ENCODE measurements around the gene AAGAB.

AAGAB gene

DNA sequence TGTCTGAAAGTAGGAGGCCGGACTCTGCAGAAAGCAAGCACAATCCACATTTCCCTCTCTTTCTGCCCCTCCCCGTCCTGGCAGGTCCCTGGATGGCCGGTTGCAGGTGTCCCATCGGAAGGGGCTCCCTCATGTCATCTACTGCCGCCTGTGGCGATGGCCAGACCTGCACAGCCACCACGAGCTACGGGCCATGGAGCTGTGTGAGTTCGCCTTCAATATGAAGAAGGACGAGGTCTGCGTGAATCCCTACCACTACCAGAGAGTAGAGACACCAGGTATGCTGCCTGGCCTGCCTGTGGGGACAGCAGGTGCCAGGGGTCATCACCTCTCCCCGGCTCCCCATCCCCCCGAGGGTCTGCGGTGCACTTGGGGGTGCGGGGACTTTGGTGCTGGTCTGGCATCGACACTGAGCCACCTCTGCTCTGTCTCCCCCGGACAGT, 89.6 kb downstream of the AAGAB start:
- ChIA-PET POLR2A (no interaction called here), CTCF (interaction anchor here (0.9 kb wide), 1 partner anchor 10 kb away, joined by 3 read pairs; no protein-coding TSS in a partner anchor)
- TF ChIP-seq SUZ12 (IDR thresholded peaks at IDR 0.05): no peak
- no peak for TF ChIP-seq ARNT (IDR thresholded peaks at IDR 0.05)
- DNase-seq (ENCODE audit: extremely low spot score): no peak

- POLR2A ChIA-PET: no interaction called here
- no peak for TF ChIP-seq HDGF (IDR thresholded peaks at IDR 0.05; ENCODE audit: borderline replicate concordance)
- TF ChIP-seq FOXM1 (IDR thresholded peaks at IDR 0.05; ENCODE audit: borderline replicate concordance): no peak
- TF ChIP-seq SP1 (IDR thresholded peaks at IDR 0.05): no peak
- no peak for TF ChIP-seq BHLHE40 (IDR thresholded peaks at IDR 0.05; ENCODE audit: borderline replicate concordance)
- no peak for TF ChIP-seq NFRKB (IDR thresholded peaks at IDR 0.05)
- TF ChIP-seq TARDBP (IDR thresholded peaks at IDR 0.05): no peak
- TF ChIP-seq, protein P1, sequence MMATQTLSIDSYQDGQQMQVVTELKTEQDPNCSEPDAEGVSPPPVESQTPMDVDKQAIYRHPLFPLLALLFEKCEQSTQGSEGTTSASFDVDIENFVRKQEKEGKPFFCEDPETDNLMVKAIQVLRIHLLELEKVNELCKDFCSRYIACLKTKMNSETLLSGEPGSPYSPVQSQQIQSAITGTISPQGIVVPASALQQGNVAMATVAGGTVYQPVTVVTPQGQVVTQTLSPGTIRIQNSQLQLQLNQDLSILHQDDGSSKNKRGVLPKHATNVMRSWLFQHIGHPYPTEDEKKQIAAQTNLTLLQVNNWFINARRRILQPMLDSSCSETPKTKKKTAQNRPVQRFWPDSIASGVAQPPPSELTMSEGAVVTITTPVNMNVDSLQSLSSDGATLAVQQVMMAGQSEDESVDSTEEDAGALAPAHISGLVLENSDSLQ (IDR thresholded peaks at IDR 0.05): no peak
- no peak for TF ChIP-seq SUZ12 (IDR thresholded peaks at IDR 0.05)
- TF ChIP-seq ARNT (IDR thresholded peaks at IDR 0.05): no peak
- TF ChIP-seq FOXK2 (IDR thresholded peaks at IDR 0.05): no peak
- no peak for TF ChIP-seq LEF1 (IDR thresholded peaks at IDR 0.05; ENCODE audit: borderline replicate concordance)
- TF ChIP-seq FOXA1 (IDR thresholded peaks at IDR 0.05): no peak
- CTCF ChIA-PET: interaction anchor here (0.9 kb wide), 1 partner anchor 11 kb away, joined by 3 read pairs; no protein-coding TSS in a partner anchor
- DNase-seq (ENCODE audit: extremely low spot score): no peak
These were observed 90.1 kb downstream of the AAGAB start for GRCh38 chr15:67164401-67164791.

GRCh38 chr15:67163180-67163579, 91.3 kb downstream of the AAGAB start:
- TF ChIP-seq TARDBP (IDR thresholded peaks at IDR 0.05) (no peak), LEF1 (IDR thresholded peaks at IDR 0.05; ENCODE audit: borderline replicate concordance) (no peak), BHLHE40 (IDR thresholded peaks at IDR 0.05; ENCODE audit: borderline replicate concordance) (no peak), ZNF384 (IDR thresholded peaks at IDR 0.05) (no peak), SUZ12 (IDR thresholded peaks at IDR 0.05) (no peak), FOXK2 (IDR thresholded peaks at IDR 0.05) (no peak), ARNT (IDR thresholded peaks at IDR 0.05) (no peak), HDGF (IDR thresholded peaks at IDR 0.05; ENCODE audit: borderline replicate concordance) (no peak), FOXA1 (IDR thresholded peaks at IDR 0.05) (no peak)
- TF ChIP-seq, protein P1 (IDR thresholded peaks at IDR 0.05): no peak
- ChIA-PET CTCF (no interaction called here), POLR2A (no interaction called here)
- DNase-seq (ENCODE audit: extremely low spot score): no peak

DNA sequence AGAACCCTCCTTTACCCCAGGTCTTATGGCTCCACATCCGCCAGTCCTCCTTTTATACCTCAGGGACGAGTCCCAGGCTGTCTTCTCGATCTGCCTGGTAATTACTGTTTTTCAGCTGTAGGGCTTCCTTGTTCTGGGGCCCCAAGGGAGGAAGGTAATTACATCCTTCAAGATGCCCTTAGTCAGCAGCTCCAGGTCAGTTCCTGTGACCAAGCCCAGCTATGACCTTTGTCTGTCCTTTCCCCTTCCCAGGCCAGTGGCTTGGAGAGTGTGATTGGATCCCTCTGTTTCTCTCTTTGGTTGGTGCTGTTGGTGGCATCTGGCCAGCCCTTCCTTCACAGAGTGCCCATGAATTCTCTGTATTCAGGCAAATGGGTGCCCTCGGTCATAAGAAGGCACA, 92.6 kb downstream of the AAGAB start:
- TF ChIP-seq FOXM1 (IDR thresholded peaks at IDR 0.05; ENCODE audit: borderline replicate concordance) (no peak), TARDBP (IDR thresholded peaks at IDR 0.05) (no peak), LEF1 (IDR thresholded peaks at IDR 0.05; ENCODE audit: borderline replicate concordance) (no peak), CTBP1 (IDR thresholded peaks at IDR 0.05; ENCODE audit: borderline replicate concordance) (no peak), SUZ12 (IDR thresholded peaks at IDR 0.05) (no peak), ARNT (IDR thresholded peaks at IDR 0.05) (no peak), L3MBTL2 (conservative IDR thresholded peaks at IDR 0.05) (no peak), ELF4 (IDR thresholded peaks at IDR 0.05) (no peak), BHLHE40 (IDR thresholded peaks at IDR 0.05; ENCODE audit: borderline replicate concordance) (no peak), FOXA1 (IDR thresholded peaks at IDR 0.05) (no peak), SP1 (IDR thresholded peaks at IDR 0.05) (no peak), FOXK2 (IDR thresholded peaks at IDR 0.05) (no peak), NFRKB (IDR thresholded peaks at IDR 0.05) (no peak), HDGF (IDR thresholded peaks at IDR 0.05; ENCODE audit: borderline replicate concordance) (no peak), ZNF384 (IDR thresholded peaks at IDR 0.05) (no peak)
- TF ChIP-seq, protein P1 (IDR thresholded peaks at IDR 0.05): no peak
- no peak for DNase-seq (ENCODE audit: extremely low spot score)
- CTCF ChIA-PET: interaction anchor here (1.2 kb wide), 1 partner anchor 295 kb away, joined by 3 read pairs; no protein-coding TSS in a partner anchor
- POLR2A ChIA-PET: no interaction called here

- no peak for TF ChIP-seq ZNF384 (IDR thresholded peaks at IDR 0.05)
- TF ChIP-seq TARDBP (IDR thresholded peaks at IDR 0.05): no peak
- no peak for TF ChIP-seq NFRKB (IDR thresholded peaks at IDR 0.05)
- TF ChIP-seq SP1 (IDR thresholded peaks at IDR 0.05): no peak
- no peak for TF ChIP-seq CTBP1 (IDR thresholded peaks at IDR 0.05; ENCODE audit: borderline replicate concordance)
- ChIA-PET POLR2A (no interaction called here), CTCF (interaction anchor here (1.2 kb wide), 1 partner anchor 295 kb away, joined by 3 read pairs; no protein-coding TSS in a partner anchor)
- DNase-seq (ENCODE audit: extremely low spot score): no peak
These were observed 93.0 kb downstream of the AAGAB start for GRCh38 chr15:67161412-67161811.

DNA sequence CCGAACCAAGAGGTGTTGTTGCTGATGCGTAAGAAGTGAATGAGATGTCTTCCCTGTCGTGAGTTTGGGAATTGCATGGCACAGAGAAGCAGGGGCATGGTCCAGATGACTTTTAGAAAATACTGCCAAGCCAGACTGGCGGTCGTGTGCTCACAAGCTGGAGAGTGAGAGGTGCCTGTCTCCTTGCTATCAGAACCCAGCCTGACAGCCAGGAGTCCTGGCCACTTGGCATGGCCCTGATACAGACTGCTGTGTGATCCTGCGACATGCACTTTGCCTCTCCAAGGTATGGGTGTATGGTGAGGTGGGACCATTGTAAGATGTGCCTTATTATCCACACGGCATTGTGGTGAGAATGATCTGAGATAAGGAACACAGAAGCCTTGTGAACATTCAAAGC, 96.1 kb downstream of the AAGAB start:
- ChIA-PET POLR2A (no interaction called here), CTCF (no interaction called here)
- DNase-seq (ENCODE audit: extremely low spot score): no peak
- no peak for TF ChIP-seq SP1 (IDR thresholded peaks at IDR 0.05)
- no peak for TF ChIP-seq FOXK2 (IDR thresholded peaks at IDR 0.05)
- TF ChIP-seq ZNF384 (IDR thresholded peaks at IDR 0.05): no peak
- TF ChIP-seq HDGF (IDR thresholded peaks at IDR 0.05; ENCODE audit: borderline replicate concordance): no peak
- no peak for TF ChIP-seq FOXA1 (IDR thresholded peaks at IDR 0.05)
